GM10847 (cell line): Measurements from ENCODE around the gene DRAXIN.

Experiments used
- POLR2A ChIP-seq: IDR thresholded peaks from 2 replicates; pipeline ENCODE4 v1.6.1; 2011; ENCODE audit not compliant: insufficient read length; ENCODE audit errors: extremely low read depth

Gene DRAXIN

DNA sequence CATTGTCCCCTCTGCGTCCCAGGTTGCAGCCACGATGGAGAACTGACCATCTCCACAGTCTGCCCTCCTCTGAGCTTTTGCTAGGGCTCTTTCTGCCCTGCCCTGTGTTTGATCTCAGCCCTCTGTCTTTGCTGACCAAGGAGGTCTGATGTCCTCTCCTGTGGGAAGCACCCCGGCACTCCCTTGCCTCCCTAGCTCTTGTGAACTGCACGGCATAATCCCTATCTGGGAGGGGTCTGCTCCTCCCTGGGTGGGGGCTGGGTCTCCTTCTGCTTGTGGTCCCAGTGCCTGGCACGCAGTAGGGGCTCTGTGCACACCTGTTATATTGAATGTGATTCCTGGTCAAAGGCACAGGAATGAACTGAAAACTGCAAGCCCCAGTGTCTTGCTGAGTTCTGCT, 2.4 kb downstream of the DRAXIN start:
- no peak for TF ChIP-seq POLR2A

DNA sequence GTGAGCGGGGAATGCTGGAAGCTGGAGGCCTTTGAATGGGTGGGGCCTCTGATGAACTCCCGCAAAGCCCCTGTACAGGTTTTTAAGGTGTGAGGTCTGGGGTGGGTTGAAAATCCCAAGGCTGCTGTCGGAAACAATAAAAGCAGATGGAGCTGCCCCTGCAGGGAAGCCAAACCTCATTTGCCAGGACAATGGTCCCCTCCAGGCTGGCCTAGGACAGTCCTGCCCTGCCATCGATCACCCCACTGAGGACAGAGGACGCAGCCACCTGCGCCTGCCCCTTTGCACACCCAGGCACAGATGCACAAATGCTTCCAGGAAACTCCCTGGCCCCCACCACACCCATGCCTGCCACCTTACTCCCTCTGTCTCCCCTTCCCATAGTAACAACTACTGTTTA, 4.4 kb downstream of the DRAXIN start:
- TF ChIP-seq POLR2A = no peak

DNA sequence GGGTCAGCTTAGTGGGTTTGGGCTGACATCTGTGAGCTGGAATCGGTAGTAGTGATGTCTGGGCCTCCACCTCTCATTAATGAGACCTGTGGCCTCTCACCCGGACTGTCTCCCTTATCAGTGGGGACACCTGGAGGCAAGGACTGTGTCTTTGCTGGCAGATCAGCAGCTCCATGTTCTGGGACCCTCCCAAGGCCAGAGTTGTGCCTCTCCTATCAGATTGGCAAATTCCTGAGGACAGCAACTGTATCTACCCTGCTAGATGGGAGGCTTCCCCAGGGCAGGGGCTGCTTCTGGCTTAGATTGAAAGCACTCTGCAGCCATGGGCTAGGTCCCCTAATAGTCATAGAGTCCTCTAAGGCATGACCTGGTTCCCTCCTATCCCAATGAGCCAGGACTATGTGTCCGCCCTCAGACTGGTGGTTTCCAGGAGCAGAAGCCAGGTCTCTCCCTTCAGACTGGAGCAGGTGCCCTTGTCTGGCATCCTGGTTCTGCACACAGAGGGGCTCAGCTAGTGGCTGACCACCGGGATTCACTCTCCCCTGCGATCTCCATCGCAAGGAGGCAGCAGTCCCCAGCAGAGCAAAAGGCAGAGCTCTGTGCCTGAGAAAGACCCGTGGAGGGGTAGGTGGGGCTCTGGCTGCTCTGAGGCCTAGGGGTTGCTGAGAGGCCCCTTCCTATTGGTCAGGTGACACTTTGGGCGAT, 5.8 kb downstream of the DRAXIN start:
- no peak for TF ChIP-seq POLR2A

GRCh38 chr1:11697893-11698210, 6.3 kb downstream of the DRAXIN start:
- TF ChIP-seq POLR2A = no peak

DNA sequence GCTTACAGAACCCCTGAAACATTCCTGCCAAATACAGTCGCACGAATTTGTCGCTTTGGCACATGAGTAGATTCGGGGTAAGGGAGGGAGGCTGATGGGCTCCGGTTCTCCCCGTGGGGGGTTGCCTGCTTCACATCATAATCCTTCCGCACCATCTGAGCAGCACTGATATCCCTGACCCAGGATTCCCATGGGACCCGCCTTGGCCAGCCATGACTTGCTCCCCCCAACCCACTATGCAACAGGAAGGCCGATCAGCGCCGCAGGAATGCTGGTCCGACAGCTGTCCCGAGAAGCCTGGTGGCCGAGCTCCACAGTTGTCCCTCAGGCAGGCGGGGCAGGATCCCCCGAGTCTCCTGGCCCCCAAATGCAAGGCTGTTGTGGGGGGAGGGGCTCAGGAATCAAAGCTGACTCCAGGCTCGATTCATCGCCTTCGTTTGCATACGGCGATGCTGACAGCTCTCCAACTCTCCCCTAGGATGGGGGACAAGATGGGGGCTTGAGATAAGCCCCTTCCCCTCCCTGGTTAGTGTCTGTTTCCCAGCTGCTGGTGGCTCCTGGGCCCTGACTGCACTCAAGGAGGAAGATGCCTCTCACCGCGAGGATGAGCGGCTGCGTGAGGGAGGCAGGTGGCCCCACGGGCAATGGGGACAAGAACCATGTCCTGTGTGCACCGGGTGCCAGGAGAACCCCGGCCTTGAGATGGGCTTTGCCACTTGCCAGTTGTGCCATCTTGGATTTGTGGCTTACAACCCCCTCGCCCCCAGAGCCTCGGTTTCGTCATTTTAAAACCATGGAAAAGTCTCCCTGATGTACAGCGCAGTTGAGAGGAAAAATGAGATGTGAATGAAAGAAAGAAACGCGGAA, 9.3 kb downstream of the DRAXIN start:
- TF ChIP-seq POLR2A = no peak

- TF ChIP-seq POLR2A = no peak
Measured at GRCh38 chr1:11701551-11701961, 10.0 kb downstream of the DRAXIN start.

DNA sequence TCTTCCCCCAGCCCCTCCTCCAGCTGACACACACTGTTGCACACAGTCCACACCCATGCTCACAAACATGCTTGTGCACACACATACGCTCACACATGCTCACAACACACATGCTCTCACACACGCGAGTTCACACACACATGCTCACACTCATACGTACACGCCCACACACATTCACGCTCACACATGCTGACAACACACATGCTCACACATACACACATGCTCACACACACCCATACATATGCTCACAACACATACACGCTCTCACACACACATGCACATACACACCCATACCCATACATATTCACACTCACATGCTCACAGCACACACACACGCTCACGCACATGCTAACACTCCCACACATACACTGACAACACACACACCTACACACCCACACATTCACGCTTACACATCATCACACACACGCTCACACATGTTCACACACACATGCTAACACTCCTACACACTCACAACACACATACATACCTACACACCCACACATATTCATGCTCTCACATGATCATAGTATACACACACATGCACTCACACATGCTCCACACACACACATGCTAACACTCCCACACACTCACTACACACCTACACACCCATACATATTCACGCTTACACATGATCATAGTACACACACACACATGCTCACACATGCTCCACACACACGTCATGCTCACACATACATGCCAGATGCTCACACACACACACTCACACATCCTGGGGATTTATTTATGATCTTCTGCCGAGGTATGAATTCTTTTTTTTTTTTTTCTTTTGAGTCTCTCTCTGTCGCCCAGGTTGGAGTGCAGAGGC, 10.7 kb downstream of the DRAXIN start:
- TF ChIP-seq POLR2A = no peak

- TF ChIP-seq POLR2A = no peak
Measured at GRCh38 chr1:11703357-11704193, 12.1 kb downstream of the DRAXIN start.

GRCh38 chr1:11704194-11704529, 12.7 kb downstream of the DRAXIN start:
- no peak for TF ChIP-seq POLR2A

- TF ChIP-seq POLR2A = no peak
Measured at GRCh38 chr1:11704691-11705475, 13.4 kb downstream of the DRAXIN start.

DNA sequence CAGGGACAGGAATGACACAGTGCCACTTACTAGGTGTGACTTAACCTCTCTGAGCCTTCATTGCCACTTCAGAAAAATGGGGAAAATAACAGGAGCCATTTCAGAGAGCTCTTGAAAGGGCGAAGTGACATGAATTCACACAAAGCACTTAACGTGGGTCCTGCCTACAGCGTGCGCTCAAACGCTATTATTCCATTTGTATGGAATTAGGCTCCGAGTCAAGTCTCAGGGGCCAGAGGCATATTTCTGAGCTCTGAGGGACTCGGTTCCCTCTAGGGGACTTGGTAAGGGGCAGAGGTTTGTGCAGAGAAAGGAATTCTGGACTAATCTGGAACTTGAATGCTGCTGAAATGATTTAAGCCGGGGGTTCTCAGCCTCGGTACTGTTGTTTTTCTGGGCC, 14.1 kb downstream of the DRAXIN start:
- no peak for TF ChIP-seq POLR2A

GRCh38 chr1:11706292-11706691, 14.8 kb downstream of the DRAXIN start:
- no peak for TF ChIP-seq POLR2A

GRCh38 chr1:11707621-11708276, 16.2 kb downstream of the DRAXIN start:
- TF ChIP-seq POLR2A = no peak
